RWPE1 (cell line): ENCODE measurements around the gene MAP7D1.

Experiments used
- CTCF ChIA-PET: fragments of 350-600 bp; sonication (Branson Sonifier 250); formaldehyde crosslinking; extraction: SDS; loops from one replicate; lab custom pipeline; 2021; lab: Yijun Ruan, JAX
- POLR2A ChIA-PET: fragments of 400-600 bp; formaldehyde crosslinking; extraction: SDS; loops from one replicate; lab custom pipeline; 2020; ENCODE audit warnings: antibody characterized with exemption; ENCODE audit not compliant: low non-redundant PET; lab: Yijun Ruan, JAX
- DNase-seq: peaks from one replicate; pipeline ENCODE4 v3.0.0; 2012; ENCODE audit warnings: low spot score
- H3K27ac ChIP-seq: fragments of 450-650 bp; 2 replicates; pipeline ENCODE4 v1.5.1; 2017
- CTCF ChIP-seq: fragments of 450-650 bp; conservative IDR thresholded peaks from 2 replicates; pipeline ENCODE4 v1.5.1; 2017; ENCODE audit warnings: low read depth, mild to moderate bottlenecking

Gene MAP7D1

GRCh38 chr1:36134031-36134430 lies 21.9 kb upstream of the MAP7D1 start:
- TF ChIP-seq CTCF, result no peak
- CTCF ChIA-PET, result interaction anchor here (0.7 to 1.7 kb wide), 5 partner anchors 15 to 1191 kb away, joined by 3 to 9 read pairs (median 5); no protein-coding TSS in a partner anchor
- POLR2A ChIA-PET, result interaction anchor here (0.7 kb wide), 1 partner anchor 253 kb away, joined by 3 read pairs; no protein-coding TSS in a partner anchor
- H3K27ac ChIP-seq, result peak overlapping the region; percentile 84
- DNase-seq, result no peak

- ChIA-PET POLR2A (interaction anchor here (0.6 kb wide), 1 partner anchor 26 kb away, joined by 7 read pairs; no protein-coding TSS in a partner anchor), CTCF (interaction anchor here (0.6 to 1.7 kb wide), 11 partner anchors 13 to 1191 kb away, joined by 3 to 9 read pairs (median 4); no protein-coding TSS in a partner anchor)
- TF ChIP-seq CTCF, result no peak; the same call in 1 of the 2 replicates
- H3K27ac ChIP-seq, result peak overlapping the region; percentile 84
- peak; percentile 94 for DNase-seq
These were observed 21.2 kb upstream of the MAP7D1 start for GRCh38 chr1:36134505-36135329.

- peak overlapping the region; percentile 84 for H3K27ac ChIP-seq
- ChIA-PET POLR2A (no interaction called here), CTCF (interaction anchor here (0.6 to 1.7 kb wide), 9 partner anchors 12 to 68 kb away, joined by 3 to 9 read pairs (median 4); no protein-coding TSS in a partner anchor)
- no peak for TF ChIP-seq CTCF
- no peak for DNase-seq
These were observed 20.7 kb upstream of the MAP7D1 start for GRCh38 chr1:36135330-36135667.

GRCh38 chr1:36135796-36136195 lies 20.2 kb upstream of the MAP7D1 start:
- no peak for TF ChIP-seq CTCF
- DNase-seq, result no peak
- ChIA-PET POLR2A (no interaction called here), CTCF (no interaction called here)
- H3K27ac ChIP-seq, result peak overlapping the region; percentile 84

- H3K27ac ChIP-seq, result peak overlapping the region; percentile 84
- TF ChIP-seq CTCF, result no peak
- peak; percentile 74 for DNase-seq
- ChIA-PET POLR2A (no interaction called here), CTCF (interaction anchor here (0.6 kb wide), 1 partner anchor 33 kb away, joined by 3 read pairs; no protein-coding TSS in a partner anchor)
These were observed 19.4 kb upstream of the MAP7D1 start for GRCh38 chr1:36136535-36136934.

GRCh38 chr1:36137226-36137625 lies 18.7 kb upstream of the MAP7D1 start:
- H3K27ac ChIP-seq, result peak overlapping the region; percentile 84
- CTCF ChIA-PET, result interaction anchor here (0.6 kb wide), 1 partner anchor 32 kb away, joined by 3 read pairs; no protein-coding TSS in a partner anchor
- POLR2A ChIA-PET, result no interaction called here
- no peak for TF ChIP-seq CTCF
- DNase-seq, result no peak
